ENCODE measurements around the gene GPS2. TPM values are rescaled to one million over a fixed set of nuclear protein-coding genes. Genes with fewer than 3 reads are reported as not detected.

The GPS2 gene
- total and polyA plus RNA-seq, 3 donors from 2014 or later = 204 to 239 (median 219) TPM

- 90 to 93% methylated on average over 3 to 10 of the region's 11 CpGs for WGBS, 2 donors
Measured at GRCh38 chr17:7326186-7326585, 11.0 kb upstream of the GPS2 start.

GRCh38 chr17:7325031-7325528 lies 9.9 kb upstream of the GPS2 start:
- peaks cover 8% of the 10 kb centered on the region for H3K4me1 ChIP-seq
- 88 to 93% methylated on average over 5 to 19 of the region's 19 CpGs for WGBS, 2 donors
- H3K36me3 ChIP-seq (ENCODE audit: low read depth, missing control alignments) = no peaks in the 10 kb centered on the region
- H3K9me3 ChIP-seq = no peaks in the 10 kb centered on the region
- no peak overlapping the region for H3K4me3 ChIP-seq
- no peaks in the 10 kb centered on the region for H3K27me3 ChIP-seq
- DNase-seq = no peak
- intact Hi-C loops (cut with DNase I; ENCODE audit: low total_unique reads) = no loop called here
- TF ChIP-seq POLR2A (IDR thresholded peaks at IDR 0.05) (no peak), CTCF (IDR thresholded peaks at IDR 0.05) (no peak)
- no peak overlapping the region for H3K27ac ChIP-seq

More at GRCh38 chr17:7326186-7326585, 11.0 kb upstream of the GPS2 start:
- no peaks in the 10 kb centered on the region for H3K9me3 ChIP-seq
- intact Hi-C loops (cut with DNase I; ENCODE audit: low total_unique reads) = no loop called here
- peaks cover 14% of the 10 kb centered on the region for H3K4me1 ChIP-seq
- DNase-seq = no peak
- TF ChIP-seq CTCF (IDR thresholded peaks at IDR 0.05) = no peak
- TF ChIP-seq POLR2A (IDR thresholded peaks at IDR 0.05) = no peak
- no peak overlapping the region for H3K27ac ChIP-seq
- H3K36me3 ChIP-seq (ENCODE audit: low read depth, missing control alignments) = no peaks in the 10 kb centered on the region
- H3K4me3 ChIP-seq = no peak overlapping the region
- H3K27me3 ChIP-seq = no peaks in the 10 kb centered on the region

- H3K27me3 ChIP-seq = no peaks in the 10 kb centered on the region
- DNase-seq = no peak
- peaks cover 8% of the 10 kb centered on the region for H3K4me1 ChIP-seq
- no peak overlapping the region for H3K27ac ChIP-seq
- H3K4me3 ChIP-seq = no peak overlapping the region
- H3K9me3 ChIP-seq = no peaks in the 10 kb centered on the region
- 82 to 84% methylated on average over 3 of the region's 3 CpGs for WGBS, 2 donors
- H3K36me3 ChIP-seq (ENCODE audit: low read depth, missing control alignments) = no peaks in the 10 kb centered on the region
- TF ChIP-seq POLR2A (IDR thresholded peaks at IDR 0.05) = no peak
- TF ChIP-seq CTCF (IDR thresholded peaks at IDR 0.05) = no peak
- intact Hi-C loops (cut with DNase I; ENCODE audit: low total_unique reads) = no loop called here
Measured at GRCh38 chr17:7324438-7324779, 9.2 kb upstream of the GPS2 start.

- 71 to 94% methylated on average over 18 to 39 of the region's 39 CpGs for WGBS, 2 donors
- no peak overlapping the region for H3K4me3 ChIP-seq
- H3K27me3 ChIP-seq = no peaks in the 10 kb centered on the region
- intact Hi-C loops (cut with DNase I; ENCODE audit: low total_unique reads) = no loop called here
- H3K9me3 ChIP-seq = no peaks in the 10 kb centered on the region
- peak; percentile 67 for DNase-seq
- no peaks in the 10 kb centered on the region for H3K36me3 ChIP-seq (ENCODE audit: low read depth, missing control alignments)
- TF ChIP-seq CTCF (IDR thresholded peaks at IDR 0.05) (peak; percentile 67 to 80 (median 78)), POLR2A (IDR thresholded peaks at IDR 0.05) (no peak)
- H3K27ac ChIP-seq = no peak overlapping the region
- H3K4me1 ChIP-seq = peaks cover 8% of the 10 kb centered on the region
Measured at GRCh38 chr17:7323731-7324437, 8.7 kb upstream of the GPS2 start.
